NCI-H1048 (cell line): ENCODE data around the gene SGSM1.
A peak's percentile ranks its signal among the peaks of the same experiment; 100 is the strongest.

ENCODE experiments used
- DNase-seq: peaks from one replicate; lab custom pipeline; 2025; lab: John Stamatoyannopoulos, UW

The SGSM1 gene

DNA sequence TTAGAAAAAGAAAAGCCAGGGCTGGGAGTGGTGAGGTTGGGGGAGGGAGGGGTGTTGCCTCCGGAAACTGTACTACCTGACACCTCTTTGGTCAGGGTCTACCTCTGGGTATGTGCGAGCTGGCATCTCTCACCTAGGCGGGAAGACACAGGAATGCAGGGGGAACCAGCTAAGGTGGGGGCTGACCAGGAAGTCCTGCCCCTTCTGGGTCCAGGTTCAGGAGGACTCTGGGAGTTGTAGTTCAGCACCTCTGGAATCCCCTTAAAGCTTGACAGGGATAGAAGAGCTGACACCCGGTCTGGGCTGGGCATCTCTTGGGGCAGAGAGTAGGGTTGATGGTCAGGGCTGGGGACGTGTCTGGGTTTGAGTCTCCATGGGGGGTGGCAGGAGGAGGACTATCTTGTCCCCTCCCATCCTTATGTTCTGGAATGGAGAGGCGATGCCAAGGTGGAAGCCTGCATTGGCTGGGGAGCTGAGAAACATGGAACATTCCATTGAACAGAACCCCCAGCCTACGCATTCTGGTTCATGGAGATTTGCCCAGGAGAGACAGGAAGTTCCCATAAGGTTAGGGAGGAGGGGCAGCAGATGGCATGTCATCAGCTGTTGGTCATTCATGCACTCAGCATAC is 144.4 kb downstream of the SGSM1 start:
- no peak for DNase-seq

DNA sequence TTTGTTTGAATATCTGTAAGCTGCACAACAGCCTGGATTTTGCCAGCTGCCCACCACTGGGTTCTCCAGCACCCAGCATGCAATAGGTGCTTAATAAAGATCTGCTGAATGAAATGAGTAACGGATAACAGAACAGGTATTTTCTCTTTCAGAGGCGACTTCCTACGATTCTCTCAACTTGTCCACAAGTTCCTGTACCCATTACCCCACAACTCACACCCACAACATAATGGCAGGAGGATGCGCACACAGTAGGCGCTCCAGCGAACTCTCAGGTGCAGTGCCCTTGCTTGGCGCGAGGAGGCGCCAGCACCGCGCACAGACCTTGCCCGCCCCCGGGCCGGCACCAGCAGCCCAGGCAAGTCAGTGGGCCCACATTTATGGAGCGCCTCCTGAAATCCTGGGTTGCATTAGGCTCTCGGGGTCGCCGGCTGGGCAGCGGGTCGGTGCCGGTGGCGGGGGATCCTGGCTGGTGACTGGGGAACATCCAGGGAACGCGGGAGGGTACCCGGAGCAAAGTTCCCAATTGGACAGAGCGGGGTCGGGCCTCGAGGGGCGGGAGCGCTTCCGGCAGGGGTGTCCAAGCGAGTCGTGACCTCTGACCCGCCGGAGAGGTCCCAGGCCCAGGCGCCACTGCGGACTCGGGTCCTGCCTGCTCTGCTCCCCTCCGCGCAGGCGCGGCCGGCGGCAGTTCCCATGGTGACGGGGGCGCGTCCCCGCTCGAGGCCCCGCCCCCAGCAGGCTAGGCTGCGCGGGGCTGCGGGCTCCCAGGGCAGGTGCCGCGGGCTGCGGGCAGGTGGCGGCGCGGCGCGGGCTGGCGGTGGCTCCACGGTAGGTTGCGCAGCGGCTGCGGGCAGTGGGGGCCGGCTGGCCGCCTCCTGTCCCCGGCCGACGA is 146.2 kb downstream of the SGSM1 start, which contains the start of gene KIAA1671:
TSS of gene KIAA1671 (plus strand) at position 775 of the 895 bp plus-strand sequence. CDS start 75,284 bp downstream, outside the sequence.
- DNase-seq = peak; percentile 48

DNA sequence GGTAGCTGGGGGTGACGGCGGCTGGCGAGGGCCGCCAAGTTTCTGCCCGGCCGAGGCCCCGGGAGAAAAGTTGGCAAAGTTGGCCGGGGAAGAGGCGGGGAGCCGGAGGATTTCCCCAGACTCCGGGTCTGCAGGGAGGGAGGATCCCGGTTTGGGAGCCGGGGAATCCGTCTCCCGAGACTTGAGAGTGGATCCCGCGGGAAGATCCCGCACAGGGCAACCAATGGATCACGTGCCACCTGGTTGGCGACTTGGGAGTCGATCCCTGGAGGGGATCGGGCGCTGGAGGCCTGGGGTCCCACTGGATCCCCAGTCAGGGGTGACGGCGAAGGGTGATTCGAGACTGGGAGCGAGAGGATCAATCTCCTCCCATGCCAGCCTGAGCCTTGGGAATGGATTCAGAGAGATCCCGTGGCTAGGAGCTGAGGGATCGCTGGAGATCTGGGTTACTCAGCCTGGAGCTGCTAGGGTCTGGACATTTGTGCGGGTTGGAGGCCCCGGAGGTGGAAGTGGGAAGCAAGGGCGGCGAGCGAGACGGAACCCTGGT is 146.9 kb downstream of the SGSM1 start:
- DNase-seq = no peak

DNA sequence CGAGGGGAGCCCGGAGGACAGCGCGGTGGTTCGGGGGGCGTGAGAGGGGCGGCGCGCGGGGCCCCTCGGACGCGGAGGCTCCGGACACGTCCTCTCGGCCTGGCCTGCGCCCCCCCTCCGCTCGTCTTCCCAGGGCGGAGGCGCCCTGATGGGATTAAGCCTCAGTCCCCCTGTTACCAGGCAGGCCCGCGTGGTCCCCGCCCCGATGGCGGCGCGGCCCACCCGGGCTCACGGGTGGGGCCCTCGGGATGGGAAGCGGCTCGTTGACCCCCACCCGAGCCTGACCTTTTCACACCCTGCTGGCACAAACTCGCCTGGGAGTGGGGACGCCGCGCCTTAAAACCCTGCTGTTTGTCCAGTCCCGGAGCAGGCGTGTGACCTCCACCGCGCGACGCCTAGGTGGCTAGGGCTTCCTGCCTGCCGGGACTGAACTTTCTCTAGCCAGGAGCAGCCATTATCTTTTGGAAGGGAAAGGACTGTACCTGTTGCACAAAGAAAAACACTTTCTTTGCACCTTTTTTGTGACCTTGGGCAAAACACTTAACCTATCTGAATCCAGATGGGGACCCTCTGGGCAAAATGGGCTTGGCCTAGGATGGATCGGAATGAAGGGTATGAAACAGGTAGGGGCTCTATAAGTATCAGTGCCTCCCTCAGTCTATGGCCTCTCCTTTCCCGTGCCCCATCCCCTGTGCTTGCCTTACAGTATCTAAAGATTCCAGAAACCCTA is 147.5 kb downstream of the SGSM1 start:
- no peak for DNase-seq

DNA sequence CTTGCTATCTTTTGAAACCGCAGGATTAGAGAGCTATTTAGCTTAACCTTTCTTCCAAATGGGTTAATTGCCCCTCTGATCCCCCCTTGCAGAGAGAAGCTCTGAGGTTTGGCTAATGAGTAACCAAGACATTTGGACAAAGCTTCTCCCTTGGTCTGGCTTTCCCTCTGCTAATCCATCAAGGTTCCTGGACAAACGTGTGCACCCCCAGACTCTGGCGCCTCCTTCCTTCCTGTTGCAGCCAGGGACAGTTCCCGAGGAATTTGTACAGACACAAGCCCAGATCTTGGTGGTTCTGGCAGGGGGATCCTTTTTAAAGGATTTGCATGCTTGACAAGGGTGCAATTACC is 148.1 kb downstream of the SGSM1 start:
- no peak for DNase-seq

DNA sequence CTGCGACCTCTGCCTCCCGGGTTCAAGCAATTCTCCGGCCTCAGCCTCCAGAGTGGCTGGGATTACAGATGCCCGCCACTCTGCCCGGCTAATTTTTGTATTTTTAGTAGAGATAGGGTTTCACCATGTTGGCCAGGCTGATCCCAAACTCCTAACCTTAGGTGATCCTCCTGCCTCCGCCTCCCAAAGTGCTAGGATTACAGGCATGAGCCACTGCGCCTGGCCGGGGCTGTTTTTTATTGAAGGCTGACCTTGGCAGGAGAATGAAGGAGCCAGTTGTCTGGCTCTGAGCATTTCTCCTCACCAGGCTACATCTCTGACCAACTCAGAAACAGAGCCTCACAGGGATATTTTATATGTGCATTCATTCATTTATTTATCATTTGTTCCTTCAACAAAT is 148.8 kb downstream of the SGSM1 start:
- no peak for DNase-seq

DNA sequence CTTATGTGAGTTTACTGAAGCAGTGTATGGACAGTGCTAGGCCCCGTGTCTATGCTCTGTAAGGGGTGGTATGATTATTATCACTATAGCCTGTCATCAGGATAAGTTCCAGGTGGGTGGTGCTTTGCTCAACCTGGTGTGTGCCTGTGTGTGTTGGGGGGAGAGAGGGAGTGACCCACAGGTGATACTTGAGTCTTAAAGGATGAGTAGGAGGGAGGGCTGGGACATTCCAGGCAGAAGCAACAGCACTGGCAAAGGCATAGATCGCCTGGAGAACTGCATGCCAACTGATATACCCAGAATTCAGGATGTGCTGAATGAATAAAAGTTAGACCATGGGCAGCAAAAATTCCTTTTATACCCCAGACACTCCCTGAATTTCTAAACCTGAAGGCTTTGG is 151.0 kb downstream of the SGSM1 start:
- DNase-seq = no peak

DNA sequence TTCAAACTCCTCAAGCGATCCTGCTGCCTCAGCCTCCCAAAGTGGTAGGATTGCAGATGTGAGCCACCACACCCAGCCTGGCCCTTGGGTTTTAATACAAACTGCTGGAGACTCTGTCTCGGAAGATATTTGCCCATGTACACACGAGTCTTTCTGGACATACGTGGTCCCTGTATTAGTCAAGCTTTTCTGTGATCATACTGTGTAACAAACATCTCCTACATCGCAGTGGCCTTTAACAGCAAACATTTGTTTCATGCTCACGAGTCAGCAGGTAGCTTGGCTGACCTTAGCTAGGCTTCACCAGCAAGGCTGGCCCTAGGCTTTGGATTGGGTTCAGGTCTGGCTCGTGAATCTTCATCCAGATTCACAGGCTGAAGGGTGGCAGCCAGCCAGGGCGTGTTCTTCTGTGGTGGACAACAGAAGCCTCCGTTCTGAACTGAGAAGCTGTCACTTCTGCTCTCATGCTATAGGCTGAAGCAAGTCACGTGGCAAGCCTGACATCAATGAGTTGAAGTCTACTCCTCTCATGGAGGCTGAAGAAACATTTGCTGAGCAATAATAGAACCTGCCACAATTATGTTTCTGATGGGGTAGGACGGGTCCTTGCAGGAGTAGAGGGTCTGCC is 155.3 kb downstream of the SGSM1 start:
- no peak for DNase-seq

DNA sequence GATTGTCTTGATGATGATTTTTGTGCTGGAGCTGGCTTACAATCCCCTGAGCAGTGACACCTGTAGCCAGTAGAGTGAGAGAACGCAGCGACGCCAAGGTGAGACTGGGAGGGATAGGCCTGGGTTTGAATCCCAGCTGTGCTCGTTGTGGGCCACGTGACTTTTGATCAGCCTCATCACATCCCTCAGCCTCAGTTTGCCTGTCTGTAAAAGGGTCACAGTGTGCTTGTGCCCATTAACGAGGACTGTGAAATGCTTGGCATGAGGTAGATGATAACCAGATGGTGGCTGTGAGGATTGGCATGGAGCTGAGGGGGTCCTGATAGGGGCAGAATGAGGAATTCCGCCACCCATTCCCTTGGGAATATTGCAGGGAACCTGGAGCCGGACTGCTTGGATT is 156.1 kb downstream of the SGSM1 start:
- no peak for DNase-seq

DNA sequence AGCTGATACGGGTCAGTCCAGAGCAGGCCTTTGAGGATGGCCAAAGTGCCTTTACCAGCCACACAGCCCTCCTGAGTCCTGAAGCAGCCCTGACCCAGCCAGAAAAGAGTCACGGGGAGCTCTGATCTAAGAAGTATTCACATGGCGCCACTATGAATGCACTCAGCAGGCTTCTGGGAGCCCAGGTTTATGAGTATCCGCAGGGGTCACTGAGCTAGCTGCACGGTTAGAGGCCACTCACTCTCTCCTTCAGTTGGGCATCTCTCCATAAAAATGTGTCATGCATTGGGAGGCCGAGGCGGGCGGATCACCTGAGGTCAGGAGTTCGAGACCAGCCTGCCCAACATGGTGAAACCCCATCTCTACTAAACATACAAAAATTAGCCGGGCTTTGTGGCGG is 156.8 kb downstream of the SGSM1 start:
- DNase-seq = no peak

DNA sequence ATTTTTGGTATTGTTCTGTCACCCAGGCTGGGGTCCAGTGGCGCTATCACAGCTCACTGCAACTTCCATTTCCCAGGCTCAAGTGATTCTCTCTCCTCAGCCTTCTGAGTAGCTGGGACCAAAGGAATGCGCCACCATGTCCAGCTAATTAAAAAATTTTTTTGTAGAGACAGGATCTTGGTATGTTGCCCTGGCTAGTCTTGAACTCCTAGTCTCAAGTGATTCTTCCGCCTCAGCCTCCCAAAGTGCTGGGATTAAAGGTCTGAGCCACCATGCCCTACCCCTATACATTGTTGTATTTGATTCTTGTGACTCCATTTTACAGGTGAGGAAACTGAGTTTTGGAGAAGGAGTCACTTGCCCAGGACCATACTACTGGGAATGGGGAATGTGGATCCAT is 158.4 kb downstream of the SGSM1 start:
- DNase-seq = no peak

DNA sequence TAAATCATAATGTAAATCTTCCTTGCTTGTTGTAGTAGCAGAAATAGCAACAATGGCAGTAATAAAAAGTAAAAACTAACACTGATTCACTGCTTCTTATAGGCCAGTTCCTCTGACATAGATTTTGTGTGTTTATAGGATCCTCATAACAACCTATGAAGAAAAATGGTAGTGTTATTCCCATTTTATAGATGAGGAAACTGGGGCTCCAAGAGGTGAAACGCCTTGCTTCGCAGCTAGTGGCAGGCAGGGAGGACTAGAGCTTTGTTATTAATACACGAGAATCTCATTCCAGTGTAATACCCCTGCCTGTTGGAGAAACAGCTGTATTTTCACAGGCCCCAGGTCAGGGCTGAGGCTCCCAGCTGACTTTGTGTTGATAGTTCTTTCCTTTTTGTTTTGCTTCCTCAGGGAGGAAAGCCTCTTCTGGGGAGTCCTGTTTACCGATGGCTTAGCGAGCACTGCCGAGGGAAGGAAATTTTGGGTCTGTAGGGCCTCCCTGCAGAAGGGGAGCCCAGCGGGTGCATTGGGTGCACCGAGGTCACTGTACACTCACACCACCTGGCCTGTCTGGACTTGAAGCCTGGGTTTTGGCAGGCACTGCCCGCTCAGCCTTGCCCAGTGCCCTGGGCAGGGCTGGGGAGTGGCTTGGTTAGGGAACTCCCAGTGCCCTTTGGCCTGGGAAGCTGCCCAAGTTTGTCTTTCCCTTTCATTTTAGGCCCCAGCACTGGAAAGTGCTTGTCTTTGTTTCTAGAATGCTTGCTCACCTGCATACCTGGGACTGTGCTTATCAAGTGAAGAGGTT is 160.0 kb downstream of the SGSM1 start:
- no peak for DNase-seq

DNA sequence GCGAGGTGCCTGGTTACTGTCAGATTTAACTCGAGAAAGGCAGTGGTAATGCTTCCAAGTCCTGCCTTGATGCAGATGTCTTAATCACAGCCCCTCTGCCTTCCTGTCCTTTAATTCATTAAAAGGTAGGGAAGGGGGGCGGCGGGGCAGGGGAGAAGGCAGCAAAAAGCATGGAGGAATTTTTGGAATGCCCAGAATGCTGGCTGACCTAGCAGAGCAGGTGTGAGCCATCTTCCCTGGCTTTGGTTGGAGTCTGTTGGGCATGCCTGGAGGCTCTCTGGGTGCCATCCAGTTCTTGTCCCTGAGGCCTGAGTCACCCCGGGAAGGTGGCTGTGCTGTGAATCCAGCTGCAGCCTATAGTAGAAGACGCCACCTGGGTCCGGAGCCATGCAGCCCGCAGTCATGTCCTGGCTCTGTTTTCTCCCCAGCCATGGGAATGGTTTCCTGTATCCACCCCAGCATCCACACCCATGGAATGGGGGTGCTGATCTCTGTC is 162.1 kb downstream of the SGSM1 start:
- DNase-seq = no peak

DNA sequence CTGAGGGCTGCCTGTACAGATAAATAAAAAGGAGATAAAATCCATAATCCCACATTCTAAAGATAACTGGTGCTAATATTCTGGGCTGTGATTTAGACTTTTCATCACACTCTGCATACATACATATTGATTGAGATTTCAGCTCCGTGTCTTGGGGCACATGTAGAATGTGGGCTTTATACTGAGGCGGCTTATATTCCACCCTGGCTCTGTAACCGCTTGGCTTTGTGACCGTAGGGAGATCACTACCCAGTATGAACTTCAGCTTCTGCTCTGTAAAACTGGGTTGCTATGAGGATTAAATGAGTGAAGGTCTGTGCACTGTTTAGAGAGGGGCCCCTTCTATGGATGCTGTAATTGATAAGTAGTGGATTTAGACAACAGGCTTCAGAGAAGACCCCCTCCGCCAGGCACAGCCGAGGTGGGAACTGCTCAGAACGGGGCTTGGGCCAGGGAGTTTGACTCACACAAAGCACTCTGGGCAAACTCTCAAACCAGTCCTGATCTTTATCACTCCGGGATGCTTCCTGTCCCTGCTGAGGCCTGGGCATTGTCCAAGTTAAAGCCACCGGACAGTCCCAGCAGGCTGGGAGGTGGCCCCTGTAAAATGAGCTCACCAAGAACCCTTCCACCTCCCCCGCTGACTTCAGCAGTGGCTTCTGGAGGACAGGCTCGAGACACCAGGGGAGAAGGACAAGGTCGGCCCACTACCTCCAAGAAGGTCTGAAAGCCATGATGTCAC is 163.7 kb downstream of the SGSM1 start:
- no peak for DNase-seq

DNA sequence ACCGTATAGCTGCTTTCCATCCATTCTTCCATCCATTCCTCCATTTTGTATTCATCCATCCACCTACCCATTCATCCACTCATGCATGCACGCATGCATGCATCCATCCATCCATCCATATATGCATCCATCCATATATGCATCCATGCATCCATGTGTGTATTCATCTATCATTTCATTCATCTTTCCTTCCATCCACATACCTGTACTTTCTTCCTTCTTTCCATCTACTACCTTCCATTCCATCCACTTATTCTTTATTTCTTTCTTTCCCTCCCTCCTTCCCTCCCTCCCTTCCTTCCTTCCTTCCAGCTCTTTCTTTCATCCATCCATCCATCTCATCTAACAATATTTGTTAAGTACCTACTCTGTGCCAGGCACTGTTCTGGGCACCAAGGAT is 166.4 kb downstream of the SGSM1 start:
- no peak for DNase-seq

DNA sequence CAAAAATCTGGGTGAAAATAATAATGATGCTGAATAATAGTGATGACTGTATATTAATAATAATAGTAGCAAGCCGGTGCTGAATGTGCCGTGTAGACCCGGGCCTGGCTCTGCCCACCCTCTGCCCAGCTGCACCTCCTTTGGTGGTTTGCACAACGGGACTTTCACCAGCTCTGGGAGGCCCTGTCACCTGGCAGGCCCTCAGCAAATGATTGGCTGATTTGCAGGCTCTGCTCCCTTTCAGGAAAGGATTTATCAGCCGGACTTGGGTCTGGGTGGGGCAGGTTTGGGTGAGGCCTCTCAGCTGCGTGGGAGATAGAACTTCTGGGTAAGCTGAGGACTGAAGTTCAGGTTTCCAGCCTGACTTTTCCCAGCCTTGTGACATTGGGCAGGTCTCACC is 167.9 kb downstream of the SGSM1 start:
- no peak for DNase-seq

DNA sequence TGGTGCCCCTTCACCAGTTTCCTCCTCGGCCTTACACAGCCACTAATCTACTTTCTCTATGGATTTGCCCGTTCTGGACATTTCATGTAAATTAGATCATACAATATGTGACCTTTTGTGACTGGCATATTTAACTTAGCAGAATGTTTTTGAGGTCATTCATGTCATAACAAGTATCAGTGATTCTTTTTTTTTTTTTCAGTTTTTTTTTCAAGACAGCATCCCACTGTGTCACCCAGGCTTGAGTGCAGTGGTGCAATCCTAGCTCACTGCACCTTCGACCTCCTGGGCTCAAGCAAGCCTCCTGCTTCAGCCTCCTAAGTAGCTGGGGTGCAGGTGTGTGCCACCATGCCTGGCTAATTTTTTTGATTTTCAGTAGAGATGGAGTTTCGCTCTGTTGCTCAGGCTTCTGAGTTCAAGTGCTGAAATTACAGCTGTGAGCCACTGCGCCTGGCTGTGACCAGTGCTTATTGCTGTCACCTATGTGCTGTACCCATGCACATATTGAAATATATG is 169.2 kb downstream of the SGSM1 start:
- no peak for DNase-seq

DNA sequence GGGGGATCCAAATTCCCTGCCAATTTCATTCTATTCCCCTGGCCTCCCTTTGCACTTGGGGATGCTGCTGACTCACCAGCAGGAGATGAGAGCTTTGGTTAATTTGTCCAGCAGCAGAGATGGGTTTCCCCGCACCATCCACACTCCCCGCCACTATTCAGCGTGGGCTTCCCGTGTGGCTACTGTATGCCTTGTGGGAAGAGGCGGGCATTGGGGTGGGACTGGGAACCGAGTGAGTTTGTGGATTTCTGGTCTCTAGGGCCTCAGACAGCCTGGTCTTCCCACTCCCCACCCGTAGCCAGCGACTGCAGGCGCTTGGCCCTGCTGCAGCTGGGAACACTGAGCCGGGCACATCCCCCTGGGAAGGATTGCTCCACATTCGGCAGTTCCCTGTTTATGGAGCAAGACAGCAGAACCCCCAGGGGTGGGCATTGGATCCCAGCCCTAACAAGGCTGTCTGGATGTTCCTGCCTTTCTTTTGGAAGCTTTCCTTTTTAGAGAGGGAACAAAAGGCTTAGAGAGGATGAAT is 169.9 kb downstream of the SGSM1 start:
- no peak for DNase-seq

DNA sequence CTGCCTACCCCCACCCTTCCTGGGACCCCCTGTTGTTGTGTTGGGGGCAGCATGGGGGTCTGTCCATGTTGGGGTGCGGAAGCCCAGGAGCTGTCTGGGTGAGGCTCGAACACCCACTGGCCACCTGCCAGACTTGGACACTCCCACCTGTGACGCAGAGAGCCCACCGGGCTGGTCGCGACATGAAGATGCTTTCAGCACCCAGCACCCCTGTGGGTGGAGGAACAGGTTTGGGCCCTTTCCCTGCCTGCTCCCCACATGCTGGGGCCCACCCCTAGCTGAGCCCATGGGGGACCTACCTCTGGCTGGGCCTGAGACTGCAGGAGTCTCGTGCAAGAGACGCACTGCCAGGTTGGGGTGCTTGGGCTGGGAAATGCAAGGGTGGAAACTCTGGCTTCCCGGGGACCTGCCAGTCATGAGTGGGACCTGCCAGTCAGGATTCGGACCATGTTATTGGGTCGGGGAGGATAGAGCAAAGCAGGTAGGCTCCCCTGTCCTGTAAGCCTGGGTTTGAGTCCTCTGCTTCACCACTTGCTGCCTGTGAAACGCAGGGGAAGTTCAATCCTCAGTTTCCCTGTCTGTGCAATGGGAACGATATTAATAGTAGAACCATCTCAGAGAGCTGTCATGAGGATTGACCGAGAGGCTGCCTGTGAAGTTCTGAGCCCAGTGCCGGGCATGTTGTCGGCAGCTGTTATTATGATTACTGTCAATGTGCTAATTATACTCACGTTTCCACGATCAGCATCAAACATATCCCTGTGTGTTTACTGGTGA is 170.6 kb downstream of the SGSM1 start:
- no peak for DNase-seq
